Measurements from ENCODE around the gene NOP56. TPM values are rescaled to one million over a fixed set of nuclear protein-coding genes. Genes with fewer than 3 reads are reported as not detected.

The NOP56 gene
- total RNA-seq, 1 donor from 2014 or later, result 104 TPM

- no peak for DNase-seq (ENCODE audit: low read depth in 2 of 2)
Observed at GRCh38 chr20:2701671-2702081, 49.2 kb downstream of the NOP56 start.

GRCh38 chr20:2703716-2704475 lies 51.5 kb downstream of the NOP56 start:
- DNase-seq (ENCODE audit: low read depth in 2 of 2), result no peak

GRCh38 chr20:2705931-2706645 lies 53.7 kb downstream of the NOP56 start:
- no peak for DNase-seq (ENCODE audit: low read depth in 2 of 2)

- DNase-seq (ENCODE audit: low read depth in 2 of 2), result no peak
Observed at GRCh38 chr20:2706688-2707352, 54.4 kb downstream of the NOP56 start.

GRCh38 chr20:2707353-2708072 lies 55.1 kb downstream of the NOP56 start:
- no peak for DNase-seq (ENCODE audit: low read depth in 2 of 2)

Other genes with a start within 250 kb of the NOP56 start
- gene SNRPB, start 181.8 kb upstream of the NOP56 start, total RNA-seq, result 244 and 305 TPM in 2 replicates
- 6.5 and 7.2 TPM in 2 replicates for gene ZNF343, start 143.7 kb upstream of the NOP56 start, total RNA-seq
- not detected in 2 replicates for gene TMC2, start 116.1 kb upstream of the NOP56 start, total RNA-seq
- gene IDH3B, start 11.6 kb downstream of the NOP56 start, total RNA-seq, result 113 and 114 TPM in 2 replicates
- 0.77 and 4.7 TPM in 2 replicates for gene EBF4, start 40.1 kb downstream of the NOP56 start, total RNA-seq
- gene CPXM1, start 148.0 kb downstream of the NOP56 start, total RNA-seq, result 0.13 and 0.63 TPM in 2 replicates
- gene C20orf141, start 162.4 kb downstream of the NOP56 start, total RNA-seq, result not detected in 2 replicates
- not detected in 2 replicates for gene TMEM239, start 163.7 kb downstream of the NOP56 start, total RNA-seq
- 9.6 and 20.2 TPM in 2 replicates for gene PCED1A, start 188.0 kb downstream of the NOP56 start, total RNA-seq
- gene VPS16, start 188.1 kb downstream of the NOP56 start, total RNA-seq, result 32.5 and 36.5 TPM in 2 replicates
- 18.7 and 25.7 TPM in 2 replicates for gene PTPRA, start 220.8 kb downstream of the NOP56 start, total RNA-seq